KMS-11 (cell line): Measurements from ENCODE around the gene TIMM9.

Experiments
- H2AFZ ChIP-seq: fragments of 200-600 bp; sonication (generic); 2 replicates; pipeline ENCODE4 v1.6.1; 2016; ENCODE audit warnings: antibody characterized with exemption, mixed run types, low read depth
- H3K27ac ChIP-seq: fragments of 200-600 bp; sonication (generic); 2 replicates; pipeline ENCODE4 v1.6.1; 2016; ENCODE audit warnings: mild to moderate bottlenecking, mixed run types
- H3K27me3 ChIP-seq: fragments of 200-600 bp; sonication (generic); 2 replicates; pipeline ENCODE4 v1.6.1; 2017; ENCODE audit warnings: mild to moderate bottlenecking, low read depth, mixed run types, moderate library complexity; ENCODE audit not compliant: insufficient read depth
- H3K36me3 ChIP-seq: fragments of 200-600 bp; sonication (generic); 2 replicates; pipeline ENCODE4 v1.6.1; 2017; ENCODE audit warnings: mild to moderate bottlenecking, mixed run types; ENCODE audit not compliant: insufficient read depth
- H3K4me1 ChIP-seq: fragments of 200-600 bp; sonication (generic); 2 replicates; pipeline ENCODE4 v1.6.1; 2016; ENCODE audit warnings: mild to moderate bottlenecking, low read depth, mixed run types; ENCODE audit not compliant: poor library complexity, severe bottlenecking
- H3K4me2 ChIP-seq: fragments of 200-600 bp; sonication (generic); 2 replicates; pipeline ENCODE4 v1.7.0; 2016; ENCODE audit warnings: mild to moderate bottlenecking, mixed run types
- H3K4me3 ChIP-seq: fragments of 200-600 bp; sonication (generic); IDR thresholded peaks from 2 replicates; pipeline ENCODE4 v1.6.1; 2017; ENCODE audit warnings: low read depth, low read length, mixed read lengths; ENCODE audit not compliant: insufficient read depth
- H3K79me2 ChIP-seq: fragments of 200-600 bp; sonication (generic); 2 replicates; pipeline ENCODE4 v1.6.1; 2016; ENCODE audit warnings: low read depth, mixed run types; ENCODE audit not compliant: insufficient read depth
- H3K9ac ChIP-seq: fragments of 200-600 bp; sonication (generic); 2 replicates; pipeline ENCODE4 v1.6.1; 2016; ENCODE audit warnings: mild to moderate bottlenecking, mixed run types
- H4K20me1 ChIP-seq: fragments of 200-600 bp; sonication (generic); 2 replicates; pipeline ENCODE4 v1.6.1; 2016; ENCODE audit warnings: mild to moderate bottlenecking, mixed run types; ENCODE audit not compliant: insufficient read depth
- CTCF ChIP-seq: fragments of 200-600 bp; sonication (generic); conservative IDR thresholded peaks from 2 replicates; pipeline ENCODE4 v1.6.1; 2017; ENCODE audit warnings: low read depth, mild to moderate bottlenecking, antibody characterized with exemption, low read length, moderate library complexity, mixed read lengths

The TIMM9 gene

GRCh38 chr14:58427281-58428117 lies at the start of gene TIMM9, which contains the start of gene KIAA0586:
TIMM9 (minus strand) TSS chr14:58427531; CDS start chr14:58411945, 15,586 bp downstream.
KIAA0586 (plus strand) TSS chr14:58427719; CDS start chr14:58428265, 546 bp downstream.
- Histone ChIP-seq H4K20me1 (no peaks in the 10 kb centered on the region), H3K27ac (peak within 1 kb of the TSS; percentile 98), H3K4me3 (no peak within 1 kb of the TSS), H2AFZ (peak within 1 kb of the TSS; percentile 98), H3K4me2 (peak within 1 kb of the TSS; percentile 72), H3K4me1 (peaks cover 19% of the 10 kb centered on the region), H3K9ac (peak within 1 kb of the TSS; percentile 93), H3K36me3 (no peaks in the 10 kb centered on the region), H3K79me2 (peaks cover 19% of the 10 kb centered on the region; the same call in 1 of the 2 replicates), H3K27me3 (no peaks in the 10 kb centered on the region)
- TF ChIP-seq CTCF, result no peak

GRCh38 chr14:58476320-58476719 lies 49.0 kb upstream of the TIMM9 start:
- TF ChIP-seq CTCF, result no peak
- H3K4me3 ChIP-seq, result no peak overlapping the region
- no peaks in the 10 kb centered on the region for H3K36me3 ChIP-seq
- no peaks in the 10 kb centered on the region for H3K27me3 ChIP-seq
- H2AFZ ChIP-seq, result no peak overlapping the region
- no peaks in the 10 kb centered on the region for H4K20me1 ChIP-seq
- no peak overlapping the region for H3K4me2 ChIP-seq
- H3K4me1 ChIP-seq, result no peaks in the 10 kb centered on the region
- H3K27ac ChIP-seq, result no peak overlapping the region
- H3K9ac ChIP-seq, result no peak overlapping the region
- no peaks in the 10 kb centered on the region for H3K79me2 ChIP-seq

DNA sequence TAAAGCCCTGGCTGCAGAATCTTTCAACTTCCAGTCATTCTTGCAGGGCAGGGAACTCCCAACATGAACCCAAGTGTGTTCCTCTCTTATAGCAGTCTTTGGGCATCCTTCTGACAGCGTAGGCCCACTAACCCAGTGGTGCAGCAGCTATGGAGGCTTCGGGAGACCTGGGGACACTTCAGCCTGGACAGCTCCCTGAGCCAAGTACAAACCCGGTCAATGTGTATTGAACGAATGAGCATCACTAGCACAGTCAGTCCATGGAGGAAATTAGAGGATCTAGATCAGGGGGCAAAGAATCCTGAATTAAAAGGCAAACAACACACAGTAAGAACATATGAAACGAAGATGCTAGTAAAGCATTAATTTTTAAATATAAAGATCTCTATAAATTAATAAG lies 42.0 kb upstream of the TIMM9 start:
- Histone ChIP-seq H3K36me3 (no peaks in the 10 kb centered on the region), H4K20me1 (no peaks in the 10 kb centered on the region), H2AFZ (no peak overlapping the region), H3K27me3 (no peaks in the 10 kb centered on the region), H3K4me2 (no peak overlapping the region), H3K9ac (no peak overlapping the region), H3K4me3 (no peak overlapping the region), H3K79me2 (no peaks in the 10 kb centered on the region), H3K27ac (no peak overlapping the region), H3K4me1 (no peaks in the 10 kb centered on the region)
- no peak for TF ChIP-seq CTCF

DNA sequence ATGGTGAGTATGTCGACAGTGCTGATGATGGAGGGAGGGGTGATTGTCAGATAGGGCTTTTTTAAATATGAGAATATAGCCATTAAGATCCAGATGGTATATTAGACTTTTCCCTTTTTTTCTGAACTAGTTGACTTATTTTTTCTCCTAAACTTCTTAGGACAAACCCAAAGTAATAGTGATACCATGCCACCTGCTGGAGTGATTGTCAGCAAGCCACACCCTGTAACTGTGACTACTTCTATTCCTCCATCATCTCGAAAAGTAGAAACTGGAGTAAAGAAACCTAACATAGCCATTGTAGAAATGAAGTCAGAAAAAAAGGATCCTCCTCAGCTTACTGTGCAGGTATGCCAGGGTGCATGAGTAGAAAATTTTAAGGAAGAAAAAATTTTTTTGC lies 40.2 kb upstream of the TIMM9 start:
- no peak overlapping the region for H3K4me3 ChIP-seq
- no peaks in the 10 kb centered on the region for H4K20me1 ChIP-seq
- no peak overlapping the region for H2AFZ ChIP-seq
- TF ChIP-seq CTCF, result no peak
- H3K27ac ChIP-seq, result no peak overlapping the region
- H3K36me3 ChIP-seq, result no peaks in the 10 kb centered on the region
- H3K79me2 ChIP-seq, result no peaks in the 10 kb centered on the region
- no peak overlapping the region for H3K9ac ChIP-seq
- H3K4me1 ChIP-seq, result no peaks in the 10 kb centered on the region
- no peaks in the 10 kb centered on the region for H3K27me3 ChIP-seq
- no peak overlapping the region for H3K4me2 ChIP-seq
